ENCODE measurements around the gene ZFPL1. TPM values are rescaled to one million over a fixed set of nuclear protein-coding genes. Genes with fewer than 3 reads are reported as not detected.

Gene ZFPL1
- polyA plus RNA-seq, 1 donor: 26.0 TPM

DNA sequence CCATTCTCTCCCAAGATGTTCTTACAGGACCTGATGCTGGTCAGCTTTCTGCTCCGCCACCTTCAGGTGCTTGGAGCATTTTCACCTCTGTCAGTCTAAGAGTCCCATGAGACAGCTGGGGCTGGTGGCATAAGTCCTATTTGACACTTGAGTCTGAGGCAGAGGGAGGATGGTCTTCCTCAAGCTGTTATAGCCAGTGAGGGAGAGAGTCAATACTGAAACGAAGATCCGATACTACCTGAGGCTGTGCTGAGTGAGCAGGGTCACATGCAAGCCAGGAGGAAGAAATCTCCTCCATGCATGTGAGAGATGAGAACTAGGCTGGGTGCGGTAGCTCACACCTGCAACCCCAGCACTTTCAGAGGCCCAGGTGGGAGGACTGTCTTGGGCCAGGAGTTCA is 5.6 kb downstream of the ZFPL1 start:
- no peak for DNase-seq

DNA sequence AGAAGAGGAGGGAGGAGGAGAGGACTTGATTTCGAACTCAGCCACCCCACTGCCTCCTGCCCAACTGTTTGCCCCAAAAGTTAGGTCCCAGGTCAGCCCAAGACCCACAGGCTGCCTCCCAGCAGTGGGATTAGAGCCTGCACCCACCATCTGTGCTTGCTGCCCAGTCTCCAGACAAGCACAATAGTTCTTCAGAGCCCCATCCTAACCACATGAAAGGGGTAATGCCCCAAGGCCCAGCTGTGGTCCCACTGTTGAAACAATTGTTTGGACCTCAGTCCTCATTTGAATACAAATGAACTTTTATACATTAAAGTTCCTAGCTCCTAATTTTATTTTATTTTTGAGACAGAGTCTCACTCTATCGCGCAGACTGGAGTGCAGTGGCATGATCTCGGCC is 6.6 kb downstream of the ZFPL1 start:
- DNase-seq: no peak

DNA sequence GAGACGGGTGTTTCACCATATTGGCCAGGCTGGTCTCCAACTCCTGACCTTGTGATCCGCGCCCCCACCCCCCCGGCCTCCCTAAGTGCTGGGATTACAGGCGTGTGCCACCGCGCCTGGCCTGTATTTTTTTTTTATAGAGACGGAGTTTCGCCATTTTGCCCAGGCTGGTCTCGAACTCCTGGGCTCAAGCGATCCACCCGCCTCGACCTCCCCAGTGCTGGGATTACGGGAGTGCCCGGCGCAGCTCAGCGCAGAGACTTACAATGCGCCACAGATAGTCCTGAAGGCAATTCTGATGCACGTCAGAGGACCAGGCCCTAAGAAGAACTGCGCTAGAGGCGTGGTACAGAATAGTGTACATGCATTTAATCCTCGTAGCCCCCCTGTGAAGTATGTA is 11.4 kb downstream of the ZFPL1 start:
- DNase-seq: no peak

DNA sequence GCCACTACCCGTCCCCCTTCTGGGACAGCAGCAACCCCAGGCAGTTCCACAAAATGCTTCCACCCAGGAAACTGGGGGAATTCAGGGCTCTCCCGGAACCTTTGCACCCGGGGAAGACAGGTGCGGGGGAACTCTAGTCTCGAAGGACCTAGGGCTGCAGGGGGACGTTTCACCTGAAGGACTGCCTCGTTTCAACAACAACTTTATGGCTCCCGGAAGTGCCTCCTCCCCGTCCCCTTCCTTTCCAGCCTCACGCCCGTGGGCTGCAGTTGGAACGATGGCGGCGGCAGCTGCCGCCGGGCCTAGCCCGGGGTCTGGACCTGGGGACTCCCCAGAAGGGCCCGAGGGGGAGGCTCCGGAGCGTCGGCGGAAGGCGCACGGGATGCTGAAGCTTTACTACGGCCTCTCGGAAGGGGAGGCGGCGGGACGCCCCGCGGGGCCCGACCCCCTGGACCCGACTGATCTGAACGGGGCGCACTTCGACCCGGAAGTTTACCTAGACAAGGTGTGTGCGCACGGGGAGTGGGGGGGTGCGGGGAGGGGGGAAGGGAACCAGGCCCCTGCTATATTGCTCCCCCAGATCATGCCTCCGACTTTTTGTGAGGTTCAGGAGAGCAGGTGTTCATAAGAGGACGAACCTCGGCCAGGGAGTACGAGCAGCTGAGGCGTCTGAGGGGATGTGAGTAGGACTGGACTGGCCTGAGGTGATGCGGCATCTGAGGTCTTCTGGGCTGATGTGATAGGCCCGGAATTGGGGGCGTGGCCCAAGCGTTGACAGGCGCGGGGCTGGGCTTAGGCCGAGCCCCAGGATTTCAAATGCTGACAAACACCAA is 12.2 kb downstream of the ZFPL1 start, which contains the start of gene VPS51:
Gene VPS51 (plus strand): TSS at position 241 of the 833 bp plus-strand sequence. CDS start 37 bp downstream, at position 278.
- peak; percentile 91 for DNase-seq

DNA sequence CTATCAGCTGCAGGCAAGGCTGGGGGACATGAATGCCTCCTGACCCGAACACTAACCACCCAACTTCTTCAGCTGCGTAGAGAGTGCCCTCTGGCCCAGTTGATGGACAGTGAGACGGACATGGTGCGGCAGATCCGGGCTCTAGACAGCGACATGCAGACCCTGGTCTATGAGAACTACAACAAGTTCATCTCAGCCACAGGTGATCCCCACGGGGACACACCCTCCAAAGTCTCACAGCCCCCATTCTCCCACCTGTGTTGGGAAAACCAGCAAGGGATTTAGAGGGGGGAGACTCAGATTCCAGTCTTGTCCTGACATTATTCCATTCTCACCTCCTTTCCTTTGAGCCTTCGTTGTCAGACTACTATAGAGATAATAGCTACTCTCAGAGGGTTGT is 12.9 kb downstream of the ZFPL1 start:
- DNase-seq: no peak

DNA sequence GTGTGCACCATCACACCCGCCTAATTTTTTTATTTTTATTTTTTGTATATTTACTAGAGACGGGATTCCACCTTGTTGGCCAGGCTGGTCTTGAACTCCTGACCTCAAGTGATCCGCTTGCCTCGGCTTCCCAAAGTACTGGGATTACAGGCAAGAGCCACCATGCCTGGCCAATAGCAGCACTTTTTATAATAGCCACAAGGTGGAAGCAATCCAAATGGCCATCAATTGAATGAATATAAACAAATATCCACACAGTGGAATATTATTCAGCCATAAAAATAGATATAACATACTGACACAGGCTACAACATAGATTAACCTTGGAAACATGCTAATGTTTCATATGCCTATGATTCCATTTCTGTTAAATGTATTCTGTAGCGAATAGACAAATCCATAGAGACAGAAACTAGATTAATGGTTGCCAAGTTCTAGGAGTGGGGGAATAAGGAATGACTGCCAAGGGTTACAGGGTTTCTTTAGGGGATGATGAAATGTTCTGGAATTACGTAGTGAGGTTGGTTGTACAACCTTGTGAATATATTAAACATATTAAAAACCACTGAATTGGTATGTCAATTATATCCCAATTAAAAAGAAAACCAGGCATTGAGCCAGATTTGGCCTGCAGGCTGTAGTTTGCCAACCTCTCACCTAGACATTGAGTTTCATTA is 16.8 kb downstream of the ZFPL1 start:
- DNase-seq: no peak

DNA sequence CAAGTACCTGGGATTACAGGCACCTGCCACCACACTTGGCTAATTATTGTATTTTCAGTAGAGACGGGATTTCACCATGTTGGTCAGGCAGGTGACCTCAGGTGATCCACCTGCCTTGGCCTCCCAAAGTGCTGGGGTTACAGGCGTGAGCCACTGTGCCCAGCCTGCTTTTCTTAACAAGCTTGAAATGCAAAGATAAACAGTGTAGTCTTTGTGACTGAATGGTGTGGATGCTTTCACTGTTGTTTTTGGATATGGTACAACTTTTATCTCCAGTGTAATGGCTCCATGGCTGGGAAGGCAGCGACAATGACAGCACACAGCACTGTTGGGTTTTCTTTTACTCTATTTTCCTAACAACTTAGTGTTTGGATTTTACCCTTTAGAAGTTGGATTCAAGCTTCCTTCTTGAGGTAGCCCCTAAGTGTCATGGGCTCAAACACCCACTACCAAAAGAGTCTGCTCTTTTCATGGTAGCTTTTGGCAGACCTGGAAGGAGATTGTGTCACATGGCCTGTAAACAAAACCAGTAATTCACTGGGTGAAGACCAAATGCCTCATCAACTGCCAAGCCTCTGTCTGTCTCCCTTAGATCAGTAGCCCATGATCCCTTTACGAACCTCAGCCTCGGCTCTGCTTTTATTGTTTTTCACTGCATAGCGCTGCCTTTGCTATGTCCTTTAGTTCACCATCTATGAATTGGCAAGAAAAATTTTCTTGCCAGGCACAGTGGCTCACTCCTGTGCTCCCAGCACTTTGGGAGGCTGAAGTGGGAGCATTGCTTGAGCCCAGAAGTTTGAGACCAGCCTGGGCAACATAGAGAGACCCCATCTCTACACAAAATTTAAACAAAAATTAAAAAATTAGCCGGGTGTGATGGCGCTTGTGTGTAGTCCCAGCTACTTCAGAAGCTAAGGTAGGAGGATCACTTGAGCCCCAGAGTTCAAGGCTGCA is 18.4 kb downstream of the ZFPL1 start:
- no peak for DNase-seq

DNA sequence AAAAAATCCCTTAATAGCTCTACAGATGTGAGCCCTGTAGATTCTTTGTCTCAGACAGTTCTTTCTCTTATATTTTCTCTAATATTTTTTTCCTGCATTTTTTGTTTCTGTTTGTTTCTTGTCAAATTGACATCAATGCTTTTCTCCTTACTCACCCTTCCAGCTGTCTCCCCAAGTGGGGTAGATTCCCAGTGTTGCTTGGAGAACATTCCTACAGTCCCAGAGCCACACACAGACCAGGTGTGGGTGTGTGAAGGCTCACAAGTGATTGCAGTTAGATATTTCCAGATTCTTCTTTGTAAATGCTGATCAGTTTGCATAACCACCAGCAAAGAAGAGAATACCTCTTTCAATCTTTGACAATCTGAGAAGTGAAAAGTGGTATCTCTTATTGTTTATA is 19.5 kb downstream of the ZFPL1 start:
- DNase-seq: no peak

DNA sequence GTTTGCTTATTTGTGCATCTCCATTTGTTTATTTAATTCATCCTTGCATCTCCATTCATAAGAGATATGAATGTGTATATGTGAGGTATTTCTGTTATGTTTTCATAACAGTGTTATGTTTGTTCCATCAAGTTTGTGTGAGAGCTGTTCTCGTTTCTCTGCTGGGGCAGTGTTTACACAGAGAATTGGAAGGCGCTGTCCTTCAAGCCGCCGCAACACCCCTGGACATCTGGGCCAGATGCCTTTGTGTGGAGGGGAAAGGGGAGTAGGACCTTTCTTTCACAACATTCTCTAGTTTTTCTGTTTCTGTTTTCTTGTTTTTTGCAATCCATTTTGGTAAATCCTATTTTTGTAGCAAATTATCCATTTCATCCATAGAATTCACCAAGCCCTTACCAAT is 20.6 kb downstream of the ZFPL1 start:
- no peak for DNase-seq

DNA sequence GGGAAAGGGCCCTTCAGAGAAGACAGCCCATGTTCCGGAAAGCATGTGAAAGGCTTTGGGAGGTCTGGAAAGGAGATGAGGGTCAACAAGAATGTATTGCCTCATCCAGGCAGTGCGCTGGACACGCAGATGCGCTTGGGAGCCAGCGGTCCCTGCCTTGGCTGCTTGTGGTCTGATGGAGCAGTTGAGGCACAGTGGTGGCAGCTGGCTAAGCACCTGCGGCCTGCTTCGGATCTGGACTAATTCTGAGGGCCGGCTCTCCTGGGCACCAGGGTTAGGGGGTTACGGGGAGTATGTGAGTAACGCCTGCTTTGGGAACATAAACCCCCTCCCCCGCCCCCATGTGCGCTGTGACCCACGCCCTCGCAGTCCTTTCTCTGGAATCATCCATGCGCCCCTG is 23.1 kb downstream of the ZFPL1 start:
- no peak for DNase-seq

DNA sequence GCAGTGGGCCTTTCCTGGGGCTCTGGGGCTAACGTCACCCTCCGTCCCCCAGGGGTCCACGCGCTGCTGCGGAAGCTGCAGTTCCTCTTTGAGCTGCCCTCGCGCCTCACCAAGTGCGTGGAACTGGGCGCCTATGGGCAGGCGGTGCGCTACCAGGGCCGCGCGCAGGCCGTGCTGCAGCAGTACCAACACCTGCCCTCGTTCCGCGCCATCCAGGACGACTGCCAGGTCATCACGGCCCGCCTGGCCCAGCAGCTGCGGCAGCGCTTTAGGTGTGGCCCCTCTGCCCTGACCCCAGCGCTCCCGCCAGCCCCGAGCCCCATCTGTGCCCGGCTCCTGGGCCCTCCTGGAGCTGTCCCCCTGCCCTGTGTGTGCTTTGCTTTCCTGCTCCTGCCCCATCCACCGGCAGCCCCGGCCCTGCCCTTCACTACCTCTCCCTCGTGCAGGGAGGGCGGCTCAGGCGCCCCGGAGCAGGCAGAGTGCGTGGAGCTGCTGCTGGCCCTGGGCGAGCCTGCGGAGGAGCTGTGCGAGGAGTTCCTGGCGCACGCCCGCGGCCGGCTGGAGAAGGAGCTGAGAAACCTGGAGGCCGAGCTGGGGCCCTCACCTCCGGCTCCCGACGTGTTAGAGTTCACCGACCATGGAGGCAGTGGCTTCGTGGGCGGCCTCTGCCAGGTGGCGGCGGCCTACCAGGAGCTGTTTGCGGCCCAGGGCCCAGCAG is 23.9 kb downstream of the ZFPL1 start:
- no peak for DNase-seq

DNA sequence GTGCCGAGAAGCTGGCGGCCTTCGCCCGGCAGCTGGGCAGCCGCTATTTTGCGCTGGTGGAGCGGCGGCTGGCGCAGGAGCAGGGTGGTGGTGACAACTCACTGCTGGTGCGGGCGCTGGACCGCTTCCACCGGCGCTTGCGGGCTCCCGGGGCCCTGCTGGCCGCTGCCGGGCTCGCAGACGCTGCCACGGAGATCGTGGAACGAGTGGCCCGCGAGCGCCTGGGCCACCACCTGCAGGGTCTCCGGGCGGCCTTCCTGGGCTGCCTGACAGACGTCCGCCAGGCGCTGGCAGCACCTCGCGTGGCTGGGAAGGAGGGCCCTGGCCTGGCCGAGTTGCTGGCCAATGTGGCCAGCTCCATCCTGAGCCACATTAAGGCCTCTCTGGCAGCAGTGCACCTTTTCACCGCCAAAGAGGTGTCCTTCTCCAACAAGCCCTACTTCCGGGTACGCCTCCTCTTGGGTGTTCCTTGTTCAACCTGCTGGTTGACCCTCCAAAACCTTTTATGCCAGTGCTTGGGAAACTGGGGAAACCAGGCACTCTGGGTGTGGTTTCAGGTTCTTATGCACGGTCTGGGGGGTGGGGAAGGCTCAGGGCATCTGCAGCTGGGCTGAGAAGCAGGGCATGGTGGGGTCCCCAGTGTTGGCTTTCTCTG is 24.6 kb downstream of the ZFPL1 start:
- DNase-seq: no peak

DNA sequence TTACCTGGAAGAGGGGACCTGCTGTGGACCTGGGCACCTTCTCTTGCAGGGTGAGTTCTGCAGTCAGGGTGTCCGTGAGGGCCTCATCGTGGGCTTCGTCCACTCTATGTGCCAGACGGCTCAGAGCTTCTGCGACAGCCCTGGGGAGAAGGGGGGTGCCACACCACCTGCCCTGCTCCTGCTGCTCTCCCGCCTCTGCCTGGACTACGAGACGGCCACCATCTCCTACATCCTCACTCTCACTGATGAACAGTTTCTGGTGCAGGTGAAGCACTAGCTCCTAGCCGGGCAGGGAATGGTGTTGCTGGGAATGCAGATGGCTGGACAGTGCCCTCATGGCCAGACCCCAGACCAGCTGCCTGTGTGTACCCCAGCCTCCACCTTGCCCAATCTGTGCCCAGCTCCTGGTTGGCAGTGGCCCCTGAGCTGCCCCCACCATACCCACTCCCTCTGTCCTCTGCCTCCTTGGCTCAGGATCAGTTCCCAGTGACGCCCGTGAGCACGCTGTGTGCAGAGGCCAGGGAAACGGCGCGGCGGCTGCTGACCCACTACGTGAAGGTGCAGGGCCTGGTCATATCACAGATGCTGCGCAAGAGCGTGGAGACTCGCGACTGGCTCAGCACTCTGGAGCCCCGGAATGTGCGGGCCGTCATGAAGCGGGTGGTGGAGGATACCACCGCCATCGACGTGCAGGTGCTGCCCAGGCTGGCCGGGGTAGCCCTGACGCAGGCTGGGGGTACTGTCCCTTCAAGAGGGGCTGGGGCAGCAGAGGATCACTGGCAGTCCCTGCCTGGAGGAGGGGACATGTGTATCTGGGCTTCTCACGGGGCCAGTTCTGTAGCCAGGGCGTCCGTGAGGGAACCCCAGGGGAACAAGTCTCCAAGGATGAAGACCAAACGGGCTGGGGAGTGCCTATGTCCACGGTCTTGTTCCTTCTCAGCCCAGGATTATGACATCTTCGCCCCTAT is 25.5 kb downstream of the ZFPL1 start:
- DNase-seq: no peak

DNA sequence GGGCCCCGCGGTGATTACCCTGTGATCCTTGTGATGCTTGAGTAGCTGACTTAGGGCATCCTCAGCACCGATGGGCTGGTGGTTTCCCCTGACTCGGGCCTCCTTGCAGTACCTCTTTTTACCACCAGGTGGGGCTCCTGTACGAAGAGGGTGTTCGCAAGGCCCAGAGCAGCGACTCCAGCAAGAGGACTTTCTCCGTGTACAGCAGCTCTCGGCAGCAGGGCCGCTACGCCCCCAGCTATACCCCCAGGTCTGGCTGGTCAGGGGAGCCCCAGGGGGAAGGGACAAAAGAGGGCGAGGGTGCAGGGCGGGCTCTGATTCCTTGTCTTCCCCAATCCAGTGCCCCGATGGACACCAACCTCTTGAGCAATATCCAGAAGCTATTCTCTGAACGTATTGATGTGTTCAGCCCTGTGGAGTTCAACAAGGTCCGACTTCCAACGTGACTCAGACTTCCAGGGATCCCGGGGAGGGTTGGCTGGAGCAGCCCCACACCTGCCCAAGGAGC is 26.4 kb downstream of the ZFPL1 start:
- peak; percentile 82 for DNase-seq

DNA sequence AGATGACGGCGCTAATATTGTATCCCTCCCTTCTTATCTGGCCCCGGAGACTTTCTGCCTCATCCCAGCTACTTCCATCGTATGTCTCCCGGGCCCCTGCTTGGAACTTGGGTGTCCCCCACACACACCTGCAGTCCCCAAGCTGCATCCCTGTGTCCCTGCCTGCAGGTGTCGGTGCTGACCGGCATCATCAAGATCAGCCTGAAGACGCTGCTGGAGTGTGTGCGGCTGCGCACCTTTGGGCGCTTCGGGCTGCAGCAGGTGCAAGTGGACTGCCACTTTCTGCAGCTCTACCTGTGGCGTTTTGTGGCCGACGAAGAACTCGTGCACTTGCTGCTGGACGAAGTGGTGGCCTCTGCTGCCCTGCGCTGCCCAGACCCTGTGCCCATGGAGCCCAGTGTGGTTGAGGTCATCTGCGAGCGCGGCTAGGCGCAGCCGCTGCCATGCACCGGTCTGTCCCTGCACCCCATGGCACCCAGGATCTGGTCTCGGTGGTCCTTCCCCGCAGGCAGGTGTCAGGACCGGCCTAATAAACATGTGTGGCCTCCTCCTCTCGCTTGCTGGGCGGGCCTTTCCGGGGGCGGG is 27.2 kb downstream of the ZFPL1 start:
- DNase-seq: no peak

DNA sequence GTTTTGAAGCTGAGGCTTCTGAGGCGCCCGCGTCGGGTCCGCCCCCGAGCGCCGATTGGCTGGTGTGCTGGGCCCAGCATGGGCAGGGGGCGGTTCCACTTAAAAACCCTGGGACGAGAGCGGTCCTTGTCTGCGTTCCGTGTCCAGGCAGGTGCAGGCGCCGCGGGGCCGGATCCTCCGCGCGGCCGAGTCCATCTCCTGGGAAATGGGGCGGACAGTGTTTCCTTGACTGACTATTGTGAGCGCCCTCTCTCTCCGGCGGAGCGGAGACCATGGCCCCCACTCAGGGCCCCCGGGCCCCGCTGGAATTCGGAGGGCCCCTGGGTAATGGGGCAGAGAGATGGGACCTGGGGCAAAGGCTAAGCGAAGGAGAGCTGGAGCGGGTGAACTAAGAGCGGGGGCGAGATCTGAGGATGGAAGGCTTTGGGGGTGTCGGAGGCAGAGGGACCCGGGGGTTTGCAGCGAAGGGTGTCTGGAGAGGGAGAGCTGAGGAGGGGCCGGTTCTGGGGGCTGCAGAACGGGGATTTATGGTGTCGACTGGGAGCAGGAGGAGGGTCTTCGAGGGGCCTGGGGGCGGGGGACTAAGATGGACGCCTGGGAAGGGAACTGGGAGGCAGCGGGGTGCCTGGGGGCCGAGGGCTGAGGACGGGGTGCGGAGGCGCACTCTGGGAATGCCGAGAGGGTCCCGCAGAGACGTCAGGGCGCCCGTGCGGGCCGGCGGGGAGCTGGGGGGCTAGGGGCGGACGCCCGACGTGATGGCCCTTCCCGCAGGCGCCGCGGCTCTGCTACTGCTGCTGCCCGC is 27.9 kb downstream of the ZFPL1 start, which contains the start of gene TM7SF2:
Gene TM7SF2 (plus strand): TSS at position 129 of the 802 bp plus-strand sequence. CDS start 144 bp downstream, at position 273.
- DNase-seq: peak; percentile 95

DNA sequence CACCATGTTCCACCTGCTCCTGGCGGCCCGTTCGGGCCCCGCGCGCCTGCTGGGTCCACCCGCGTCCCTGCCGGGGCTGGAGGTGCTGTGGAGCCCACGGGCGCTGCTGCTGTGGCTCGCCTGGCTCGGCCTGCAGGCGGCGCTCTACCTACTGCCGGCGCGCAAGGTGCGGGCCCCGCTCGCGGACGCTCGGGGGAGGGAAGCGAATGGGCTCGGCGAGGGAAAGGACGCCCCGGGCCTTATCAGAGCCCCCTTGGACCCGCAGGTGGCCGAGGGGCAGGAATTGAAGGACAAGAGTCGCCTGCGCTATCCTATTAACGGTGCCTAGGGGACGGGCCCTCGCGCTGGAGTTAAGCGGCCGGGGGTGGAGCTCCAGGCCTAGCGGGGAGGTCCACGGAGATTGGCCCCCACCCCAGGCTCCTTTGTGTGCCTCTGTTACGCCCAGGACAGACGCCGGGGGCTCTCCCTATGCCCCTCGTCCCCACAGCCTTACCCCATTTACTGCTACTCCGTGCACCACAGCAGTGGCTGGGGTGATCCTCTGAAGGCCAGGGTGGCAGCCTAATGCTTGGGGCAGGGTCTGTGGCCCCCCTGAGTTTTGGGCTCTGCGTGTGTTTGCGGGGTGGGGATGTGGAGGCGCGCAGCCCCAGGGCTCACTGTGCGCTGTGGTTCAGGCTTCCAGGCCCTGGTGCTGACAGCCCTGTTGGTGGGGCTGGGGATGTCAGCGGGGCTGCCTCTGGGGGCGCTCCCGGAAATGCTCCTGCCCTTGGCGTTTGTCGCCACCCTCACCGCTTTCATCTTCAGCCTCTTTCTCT is 28.7 kb downstream of the ZFPL1 start:
- DNase-seq: no peak

All from left kidney (tissue), 2 donors.